HFFc6 (cell line): ENCODE data around the gene KCNH8. TPM values are rescaled to one million over a fixed set of nuclear protein-coding genes. Genes with fewer than 3 reads are reported as not detected.

Source experiments
- DNase-seq: peaks from one replicate; pipeline ENCODE4 v3.0.0-alpha.2; 2018
- H3K27ac Mint-ChIP-seq: 2 replicates; pipeline ENCODE4 v1.8.0; 2020; ENCODE audit warnings: mild to moderate bottlenecking, mixed read lengths
- H3K27me3 Mint-ChIP-seq: 2 replicates; pipeline ENCODE4 v1.8.0; 2021; ENCODE audit warnings: mild to moderate bottlenecking, moderate library complexity, mixed read lengths; ENCODE audit not compliant: insufficient read depth
- H3K36me3 Mint-ChIP-seq: 2 replicates; pipeline ENCODE4 v1.8.0; 2021; ENCODE audit warnings: low read depth, mixed read lengths
- H3K4me1 Mint-ChIP-seq: 2 replicates; pipeline ENCODE4 v1.8.0; 2020; ENCODE audit warnings: low read depth, mixed read lengths
- H3K4me3 Mint-ChIP-seq: 2 replicates; pipeline ENCODE4 v1.8.0; 2020; ENCODE audit warnings: mild to moderate bottlenecking, moderate library complexity, mixed read lengths
- H3K9me3 Mint-ChIP-seq: 2 replicates; pipeline ENCODE4 v1.8.0; 2020; ENCODE audit warnings: mild to moderate bottlenecking, mixed read lengths
- total RNA-seq, 6 experiments: library from RNA; stranded (reverse); fragmentation: NEBNext Ultra II Directional; extraction: Animal tissue kit (Norgen Biotek cat#: 25700); gene quantifications; 2 replicates in 1 of 6; 3 replicates in 5 of 6; pipeline ENCODE4 v1.2.3, GENCODE V29; 2021
- TF ChIP-seq, protein P1 (sequence below): fragments of 200-600 bp; sonication (generic); IDR thresholded peaks from 2 replicates; pipeline ENCODE4 v1.5.0; 2021; ENCODE audit warnings: antibody characterized with exemption, mild to moderate bottlenecking

The KCNH8 gene
- total RNA-seq, 6 experiments from 2014 or later: not detected

DNA sequence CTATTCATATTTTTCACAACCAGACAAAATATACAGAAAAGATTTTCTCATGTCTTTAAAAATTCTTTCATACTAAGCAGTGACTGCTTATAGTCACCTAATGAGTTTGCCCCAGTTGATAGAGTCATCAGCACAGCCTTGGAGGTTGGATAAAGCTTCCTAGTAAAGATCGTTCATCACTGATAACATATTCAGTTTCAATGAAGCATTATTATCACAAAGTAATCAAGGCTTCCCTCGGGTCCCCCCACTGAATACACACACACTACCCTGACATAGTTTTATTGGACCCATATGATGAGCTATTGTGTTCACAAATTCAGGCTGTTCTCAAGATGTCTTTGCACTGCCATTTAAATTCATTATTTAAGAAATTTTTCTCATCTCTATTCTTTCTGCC lies 297.8 kb downstream of the KCNH8 start:
- H3K9me3 Mint-ChIP-seq: peaks cover 50% of the 10 kb centered on the region
- no peak overlapping the region for H3K4me3 Mint-ChIP-seq

DNA sequence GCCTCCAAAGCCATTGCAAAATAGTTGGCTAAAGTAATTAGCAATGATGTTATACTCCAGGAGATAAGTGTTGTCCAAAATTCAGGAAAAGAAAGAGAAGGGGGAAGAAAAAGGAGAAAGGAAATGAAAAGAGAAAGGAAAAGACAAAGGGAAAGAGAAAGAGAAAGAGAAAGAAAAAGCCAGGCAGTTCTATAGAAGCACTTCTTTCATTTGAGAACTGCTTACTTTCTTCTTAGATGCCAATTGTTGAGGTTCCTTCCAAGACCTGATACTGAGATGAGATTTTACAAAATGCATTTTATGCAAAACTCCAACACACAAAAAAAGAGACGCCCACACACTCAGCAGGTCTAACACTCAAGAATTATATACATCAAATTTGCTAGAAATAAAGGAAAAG lies 298.4 kb downstream of the KCNH8 start:
- H3K27ac Mint-ChIP-seq: no peak overlapping the region
- DNase-seq: no peak
- TF ChIP-seq, protein P1, sequence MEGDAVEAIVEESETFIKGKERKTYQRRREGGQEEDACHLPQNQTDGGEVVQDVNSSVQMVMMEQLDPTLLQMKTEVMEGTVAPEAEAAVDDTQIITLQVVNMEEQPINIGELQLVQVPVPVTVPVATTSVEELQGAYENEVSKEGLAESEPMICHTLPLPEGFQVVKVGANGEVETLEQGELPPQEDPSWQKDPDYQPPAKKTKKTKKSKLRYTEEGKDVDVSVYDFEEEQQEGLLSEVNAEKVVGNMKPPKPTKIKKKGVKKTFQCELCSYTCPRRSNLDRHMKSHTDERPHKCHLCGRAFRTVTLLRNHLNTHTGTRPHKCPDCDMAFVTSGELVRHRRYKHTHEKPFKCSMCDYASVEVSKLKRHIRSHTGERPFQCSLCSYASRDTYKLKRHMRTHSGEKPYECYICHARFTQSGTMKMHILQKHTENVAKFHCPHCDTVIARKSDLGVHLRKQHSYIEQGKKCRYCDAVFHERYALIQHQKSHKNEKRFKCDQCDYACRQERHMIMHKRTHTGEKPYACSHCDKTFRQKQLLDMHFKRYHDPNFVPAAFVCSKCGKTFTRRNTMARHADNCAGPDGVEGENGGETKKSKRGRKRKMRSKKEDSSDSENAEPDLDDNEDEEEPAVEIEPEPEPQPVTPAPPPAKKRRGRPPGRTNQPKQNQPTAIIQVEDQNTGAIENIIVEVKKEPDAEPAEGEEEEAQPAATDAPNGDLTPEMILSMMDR: no peak
- H3K4me3 Mint-ChIP-seq: no peak overlapping the region
- no peaks in the 10 kb centered on the region for H3K4me1 Mint-ChIP-seq
- H3K9me3 Mint-ChIP-seq: peaks cover 47% of the 10 kb centered on the region
- H3K36me3 Mint-ChIP-seq: no peaks in the 10 kb centered on the region
- no peaks in the 10 kb centered on the region for H3K27me3 Mint-ChIP-seq

More for the DNA sequence above, 297.8 kb downstream of the KCNH8 start:
- H3K36me3 Mint-ChIP-seq: no peaks in the 10 kb centered on the region
- no peaks in the 10 kb centered on the region for H3K27me3 Mint-ChIP-seq
- DNase-seq: no peak
- no peak overlapping the region for H3K27ac Mint-ChIP-seq
- TF ChIP-seq, protein P1: no peak
- H3K4me1 Mint-ChIP-seq: no peaks in the 10 kb centered on the region

DNA sequence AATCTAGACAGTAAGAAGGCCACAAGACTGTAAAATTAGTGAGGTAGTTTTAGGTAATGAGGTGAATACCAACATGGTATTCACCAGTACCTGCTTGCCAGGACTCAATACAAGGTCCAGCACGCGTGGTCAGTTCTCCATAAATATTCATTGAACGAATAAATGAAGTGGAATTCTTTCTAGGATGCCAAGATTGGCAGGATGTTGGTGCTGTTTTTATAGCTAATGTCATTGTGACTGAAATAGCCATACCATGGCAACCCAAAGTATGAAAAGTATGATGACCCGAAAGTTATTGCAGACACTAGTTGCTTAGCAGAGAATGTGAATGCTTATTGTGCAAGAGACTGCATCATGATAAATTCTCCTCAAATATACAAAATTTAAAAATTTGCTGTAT lies 307.2 kb downstream of the KCNH8 start:
- Mint-ChIP-seq H3K27me3 (no peaks in the 10 kb centered on the region), H3K9me3 (peaks cover 28% of the 10 kb centered on the region), H3K27ac (no peak overlapping the region), H3K4me1 (no peaks in the 10 kb centered on the region), H3K4me3 (no peak overlapping the region), H3K36me3 (no peaks in the 10 kb centered on the region)
- TF ChIP-seq, protein P1: no peak
- DNase-seq: no peak

DNA sequence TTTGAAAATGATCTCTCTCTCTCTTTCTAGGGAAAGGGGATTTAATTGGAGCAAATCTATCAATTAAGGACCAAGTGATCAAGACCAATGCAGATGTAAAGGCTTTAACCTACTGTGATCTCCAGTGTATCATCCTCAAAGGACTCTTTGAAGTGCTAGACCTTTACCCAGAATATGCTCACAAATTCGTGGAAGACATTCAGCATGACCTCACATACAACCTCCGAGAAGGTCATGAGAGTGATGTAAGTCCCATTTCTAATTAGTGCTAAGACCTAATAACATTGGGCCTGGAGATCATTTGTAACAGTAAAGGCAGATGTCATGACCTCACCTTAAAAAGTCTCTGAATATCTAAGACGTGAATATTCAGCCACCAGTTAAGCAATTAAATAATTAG lies 308.4 kb downstream of the KCNH8 start:
- Mint-ChIP-seq H3K27me3 (no peaks in the 10 kb centered on the region), H3K4me3 (no peak overlapping the region), H3K36me3 (no peaks in the 10 kb centered on the region), H3K9me3 (peaks cover 23% of the 10 kb centered on the region), H3K27ac (no peak overlapping the region), H3K4me1 (no peaks in the 10 kb centered on the region)
- no peak for DNase-seq
- TF ChIP-seq, protein P1: no peak

DNA sequence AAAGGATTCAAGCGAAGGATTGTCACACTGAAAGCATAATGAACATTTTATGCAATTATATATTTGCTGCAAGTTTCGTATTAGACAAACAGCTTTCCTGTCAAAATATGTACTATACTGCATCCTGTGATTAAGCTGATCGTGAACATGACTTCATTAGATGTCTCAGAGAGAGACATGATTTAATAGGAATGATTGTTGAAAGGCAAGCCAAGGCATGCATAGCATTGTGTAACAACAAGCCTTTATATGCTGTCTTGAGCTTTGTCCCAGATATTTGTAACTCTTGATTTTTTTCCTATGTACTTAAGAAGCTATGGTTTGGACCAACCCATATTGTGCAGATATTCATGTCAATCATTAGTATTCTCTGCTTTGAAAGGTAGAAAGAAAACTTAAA lies 309.1 kb downstream of the KCNH8 start:
- Mint-ChIP-seq H3K36me3 (no peaks in the 10 kb centered on the region), H3K4me1 (no peaks in the 10 kb centered on the region), H3K27me3 (no peaks in the 10 kb centered on the region), H3K4me3 (no peak overlapping the region), H3K9me3 (peaks cover 27% of the 10 kb centered on the region), H3K27ac (no peak overlapping the region)
- TF ChIP-seq, protein P1: no peak
- no peak for DNase-seq

DNA sequence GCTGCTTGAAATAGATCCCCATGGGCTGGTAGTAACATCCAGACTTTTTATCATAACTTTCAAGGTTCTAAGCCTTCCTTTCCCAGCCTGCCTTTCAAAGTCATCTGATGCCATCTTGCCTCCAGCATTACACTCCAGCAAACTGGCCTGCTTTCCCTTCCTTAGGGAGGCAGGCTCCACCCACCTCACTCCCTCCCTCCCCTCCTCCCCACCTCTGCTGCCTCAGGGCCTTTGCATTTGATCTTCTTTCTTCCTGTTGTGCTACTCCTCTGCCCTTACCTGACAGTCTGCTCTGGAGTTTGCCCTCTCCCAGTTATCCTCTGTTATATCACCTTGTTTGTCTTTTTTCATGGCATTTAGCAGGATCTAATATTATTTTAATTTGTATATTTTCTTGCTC lies 319.5 kb downstream of the KCNH8 start:
- Mint-ChIP-seq H3K4me1 (no peaks in the 10 kb centered on the region), H3K36me3 (no peaks in the 10 kb centered on the region), H3K27me3 (no peaks in the 10 kb centered on the region; the same call in 1 of the 2 replicates), H3K9me3 (peaks cover 35% of the 10 kb centered on the region), H3K4me3 (no peak overlapping the region), H3K27ac (no peak overlapping the region)
- DNase-seq: no peak
- TF ChIP-seq, protein P1: no peak
